NCI-H146 (cell line): ENCODE data around the gene HOXD10.

Experiments used
- DNase-seq: peaks from one replicate; lab custom pipeline; 2025; lab: John Stamatoyannopoulos, UW

The HOXD10 gene

GRCh38 chr2:176136374-176137251, 20.0 kb downstream of the HOXD10 start:
- no peak for DNase-seq

- no peak for DNase-seq
These were observed 20.6 kb downstream of the HOXD10 start for GRCh38 chr2:176137252-176137580.

GRCh38 chr2:176137906-176138305, 21.3 kb downstream of the HOXD10 start:
- DNase-seq = no peak

GRCh38 chr2:176138526-176138922, 21.9 kb downstream of the HOXD10 start:
- no peak for DNase-seq

- no peak for DNase-seq
These were observed 22.5 kb downstream of the HOXD10 start for GRCh38 chr2:176138923-176139660.

- peak; percentile 40 for DNase-seq
These were observed 23.3 kb downstream of the HOXD10 start for GRCh38 chr2:176139661-176140512.

- peak; percentile 83 for DNase-seq
These were observed 24.1 kb downstream of the HOXD10 start for GRCh38 chr2:176140513-176141317.

GRCh38 chr2:176142281-176142680, 25.7 kb downstream of the HOXD10 start:
- no peak for DNase-seq

GRCh38 chr2:176145085-176145969, 28.7 kb downstream of the HOXD10 start:
- DNase-seq = no peak

GRCh38 chr2:176146101-176146500, 29.5 kb downstream of the HOXD10 start:
- DNase-seq = no peak

- DNase-seq = no peak
These were observed 30.1 kb downstream of the HOXD10 start for GRCh38 chr2:176146645-176147044.

GRCh38 chr2:176147210-176147799, 30.7 kb downstream of the HOXD10 start:
- no peak for DNase-seq

GRCh38 chr2:176147800-176148496, 31.4 kb downstream of the HOXD10 start:
- no peak for DNase-seq

GRCh38 chr2:176148751-176149421, 32.3 kb downstream of the HOXD10 start:
- no peak for DNase-seq

- DNase-seq = no peak
These were observed 32.9 kb downstream of the HOXD10 start for GRCh38 chr2:176149481-176149938.

GRCh38 chr2:176149939-176150583, 33.5 kb downstream of the HOXD10 start:
- no peak for DNase-seq

- DNase-seq = no peak
These were observed 34.2 kb downstream of the HOXD10 start for GRCh38 chr2:176150584-176151441.
